K562 (cell line): Measurements from ENCODE around the gene VDAC1. TPM values are rescaled to one million over a fixed set of nuclear protein-coding genes. Genes with fewer than 3 reads are reported as not detected.

Source experiments
- CREB3L1 ChIP-seq: fragments of 450-650 bp; IDR thresholded peaks from 2 replicates; pipeline ENCODE4 v1.6.1; 2014; ENCODE audit warnings: low read depth, mild to moderate bottlenecking, moderate library complexity, borderline replicate concordance
- CREM ChIP-seq: IDR thresholded peaks from 2 replicates; pipeline ENCODE4 v1.6.1; 2014; ENCODE audit warnings: antibody characterized with exemption, low read depth
- DDX20 ChIP-seq: fragments of 450-650 bp; IDR thresholded peaks from 2 replicates; pipeline ENCODE4 v1.6.1; 2016; ENCODE audit warnings: missing genetic modification characterization, low read depth, mild to moderate bottlenecking, missing compliant biosample characterization, moderate library complexity
- FOXK1 ChIP-seq: sonication (generic); formaldehyde crosslinking; IDR thresholded peaks from 2 replicates; pipeline ENCODE4 v1.8.0; 2022; ENCODE audit warnings: missing genetic modification reagents, mild to moderate bottlenecking, borderline replicate concordance
- HOMEZ ChIP-seq: fragments of 250-450 bp; sonication (Bioruptor Pico); IDR thresholded peaks from 2 replicates; pipeline ENCODE4 v1.4.0; 2020; ENCODE audit warnings: mild to moderate bottlenecking, moderate library complexity
- MNT ChIP-seq, 2 experiments: fragments of 450-650 bp; conservative IDR thresholded peaks; 2 replicates each; pipeline ENCODE4 v1.6.1; 2017; ENCODE audit warnings: mild to moderate bottlenecking in 2 of 2, moderate library complexity in 2 of 2
- NCOR1 ChIP-seq: fragments of 450-650 bp; IDR thresholded peaks from 2 replicates; pipeline ENCODE4 v1.6.1; 2016; ENCODE audit warnings: mild to moderate bottlenecking, moderate library complexity
- PCBP1 ChIP-seq: fragments of 200-400 bp; formaldehyde crosslinking; IDR thresholded peaks from 2 replicates; pipeline ENCODE4 v1.6.1; 2018; ENCODE audit warnings: mild to moderate bottlenecking, low read depth, low read length; ENCODE audit not compliant: poor library complexity, severe bottlenecking
- POLR2B ChIP-seq: fragments of 450-650 bp; IDR thresholded peaks from 2 replicates; pipeline ENCODE4 v1.6.1; 2018; ENCODE audit warnings: low read depth; ENCODE audit not compliant: partially characterized antibody
- POLR3A ChIP-seq: IDR thresholded peaks from 2 replicates; pipeline ENCODE4 v1.6.1; 2011; ENCODE audit warnings: borderline replicate concordance, mild to moderate bottlenecking, moderate library complexity; ENCODE audit not compliant: insufficient read length, insufficient read depth; ENCODE audit errors: extremely low read depth
- PRPF4 ChIP-seq: fragments of 200-400 bp; formaldehyde crosslinking; IDR thresholded peaks from one replicate; pipeline ENCODE4 v1.6.1; 2017; ENCODE audit warnings: low read length, low read depth, mild to moderate bottlenecking; ENCODE audit not compliant: insufficient read depth, poor library complexity, severe bottlenecking
- SAFB2 ChIP-seq: fragments of 200-400 bp; formaldehyde crosslinking; IDR thresholded peaks from 2 replicates; pipeline ENCODE4 v1.6.1; 2018; ENCODE audit warnings: borderline replicate concordance, low read length, low read depth, moderate library complexity; ENCODE audit not compliant: severe bottlenecking
- TCF7 ChIP-seq: sonication (generic); IDR thresholded peaks from 2 replicates; pipeline ENCODE4 v1.6.1; 2016; ENCODE audit warnings: antibody characterized with exemption, borderline replicate concordance
- TGIF2 ChIP-seq: sonication (generic); formaldehyde crosslinking; IDR thresholded peaks from 2 replicates; pipeline ENCODE4 v1.8.1; 2022; ENCODE audit warnings: mild to moderate bottlenecking, missing genetic modification reagents, moderate library complexity
- ZBTB9 ChIP-seq: fragments of 450-650 bp; formaldehyde crosslinking; IDR thresholded peaks from 2 replicates; pipeline ENCODE4 v1.4.0; 2020; ENCODE audit warnings: mild to moderate bottlenecking, moderate library complexity
- ZFP91 ChIP-seq: sonication (generic); formaldehyde crosslinking; IDR thresholded peaks from 2 replicates; pipeline ENCODE4 v1.8.0; 2022; ENCODE audit warnings: mild to moderate bottlenecking, missing genetic modification reagents
- ZNF124 ChIP-seq: sonication (generic); formaldehyde crosslinking; IDR thresholded peaks from 2 replicates; pipeline ENCODE4 v1.8.1; 2022; ENCODE audit warnings: missing genetic modification reagents
- ZNF184 ChIP-seq: sonication (generic); formaldehyde crosslinking; IDR thresholded peaks from 2 replicates; pipeline ENCODE4 v1.5.0; 2020; ENCODE audit warnings: missing genetic modification reagents
- ZNF212 ChIP-seq: fragments of 450-650 bp; formaldehyde crosslinking; IDR thresholded peaks from 2 replicates; pipeline ENCODE4 v1.4.0; 2020; ENCODE audit warnings: mild to moderate bottlenecking
- polyA plus RNA-seq, 8 experiments: library from polyadenylated mRNA; depleted of rRNA in 4 of 8; stranded (reverse) in 5 of 8; unstranded in 3 of 8; fragments of >200 nt; fragmentation: Nextera tagmentation in 2 of 8; fragmentation: Illumina TruSeq in 1 of 8; extraction: Ambion mirVana in 2 of 8; extraction: Trizol in 1 of 8; gene quantifications; 2 replicates each; pipeline versions ENCODE4 v1.2.1 to v1.2.3, GENCODE V29; 2011 to 2014; ENCODE audit warnings: inconsistent platforms in 1 of 8, missing spikeins in 1 of 8
- total RNA-seq, 7 experiments: library from RNA; depleted of rRNA in 6 of 7; stranded (reverse); fragments of >200 nt in 6 of 7; fragmentation: Illumina TruSeq in 2 of 7; extraction: Trizol in 2 of 7; gene quantifications; 2 replicates each; pipeline versions ENCODE4 v1.2.1 to v1.2.3, GENCODE V29; 2011 to 2021; ENCODE audit warnings: low replicate concordance in 1 of 7

The VDAC1 gene
- total and polyA plus RNA-seq, 9 of the 15 experiments (the other 6 are each of a cell fraction or from before 2014, with no cell fraction given): 168 to 366 (median 293) TPM

GRCh38 chr5:133938039-133938821, 66.5 kb downstream of the VDAC1 start (continued):
- TF ChIP-seq PRPF4: no peak
- TF ChIP-seq POLR3A: no peak
- no peak for TF ChIP-seq FOXK1 (CRISPR knock-in tag)
- no peak for TF ChIP-seq NCOR1
- no peak for TF ChIP-seq SAFB2
- TF ChIP-seq CREM: no peak
- peak in 1 of 2 experiments; percentile 41; a peak in 1 of 4 replicates for TF ChIP-seq MNT (conservative IDR thresholded peaks at IDR 0.05)
- no peak for TF ChIP-seq ZNF124 (CRISPR knock-in tag)
- no peak for TF ChIP-seq ZNF212 (CRISPR knock-in tag)
- TF ChIP-seq ZNF184 (CRISPR knock-in tag): no peak
- TF ChIP-seq TGIF2: no peak
- TF ChIP-seq ZBTB9 (CRISPR knock-in tag): peak; percentile 40; the same call in 1 of the 2 replicates
- TF ChIP-seq CREB3L1: no peak
- no peak for TF ChIP-seq POLR2B
- peak; percentile 60; the same call in 1 of the 2 replicates for TF ChIP-seq DDX20 (tag)
- no peak for TF ChIP-seq PCBP1
- no peak for TF ChIP-seq TCF7
- TF ChIP-seq ZFP91 (CRISPR knock-in tag): no peak
- no peak for TF ChIP-seq HOMEZ (CRISPR knock-in tag)
